Testis (tissue), 3 donors: ENCODE measurements around the gene B3GAT2. TPM values are rescaled to one million over a fixed set of nuclear protein-coding genes. Genes with fewer than 3 reads are reported as not detected.
A peak's percentile ranks its signal among the peaks of the same experiment; 100 is the strongest.

ENCODE experiments used
- DNase-seq: peaks from one replicate; pipeline ENCODE4 v3.0.0-alpha.2; 2019
- H3K27ac ChIP-seq, 2 donors: fragments of 200-600 bp; sonication (generic); one replicate each; pipeline ENCODE4 v1.5.1; 2019
- H3K27me3 ChIP-seq: fragments of 200-600 bp; sonication (generic); one replicate; pipeline ENCODE4 v1.5.1; 2019
- H3K36me3 ChIP-seq: fragments of 200-600 bp; sonication (generic); one replicate; pipeline ENCODE4 v1.5.1; 2017; ENCODE audit warnings: low read depth; ENCODE audit errors: missing control alignments
- H3K4me1 ChIP-seq: fragments of 200-600 bp; sonication (generic); one replicate; pipeline ENCODE4 v1.5.1; 2019
- H3K4me3 ChIP-seq, 2 donors: fragments of 200-600 bp; sonication (generic); one replicate each; pipeline ENCODE4 v1.5.1; 2017 to 2019
- H3K9me3 ChIP-seq: fragments of 200-600 bp; sonication (generic); one replicate; pipeline ENCODE4 v1.5.1; 2017
- CTCF ChIP-seq, 3 experiments: fragments of 450-650 bp in 2 of 3; fragments of 200-600 bp in 1 of 3; sonication (generic) in 1 of 3; IDR thresholded peaks; one replicate each; pipeline ENCODE4 v1.5.1; 2016 to 2019; ENCODE audit warnings: antibody characterized with exemption in 3 of 3, mild to moderate bottlenecking in 2 of 3, moderate library complexity in 1 of 3
- POLR2A ChIP-seq: fragments of 450-650 bp; IDR thresholded peaks from one replicate; pipeline ENCODE4 v1.6.1; 2017; ENCODE audit warnings: antibody characterized with exemption, mild to moderate bottlenecking, moderate library complexity
- WGBS, 2 donors: methylation state at CpG; one replicate each; pipeline ENCODE4 v1.1.5; 2018; 5-methylcytosine and 5-hydroxymethylcytosine counted together
- intact Hi-C: fragments of 100-400 bp; cut with DNase I; formaldehyde crosslinking; loops from one replicate; pipeline ENCODE4 v1.15.1; 2023; ENCODE audit warnings: low total_unique reads
- polyA plus RNA-seq: library from polyadenylated mRNA; stranded (reverse); fragments of 350-450 nt; fragmentation: Illumina TruSeq; extraction: RNeasy Lipid Tissue Mini Kit (QIAGEN cat#74804); gene quantifications from one replicate; pipeline ENCODE4 v1.2.3, GENCODE V29; 2014; ENCODE audit warnings: low read depth, low replicate concordance; ENCODE audit not compliant: insufficient read depth
- total RNA-seq, 2 donors: library from RNA; depleted of rRNA; stranded (reverse); fragments of >200 nt; gene quantifications; one replicate each; pipeline ENCODE4 v1.2.3, GENCODE V29; 2016

Gene B3GAT2
- total and polyA plus RNA-seq, 3 donors from 2014 or later: 1.4 to 2.2 (median 1.6) TPM

GRCh38 chr6:70973604-70974003 lies 16.7 kb upstream of the B3GAT2 start:
- WGBS, 2 donors: 91 to 92% methylated on average over 3 of the region's 3 CpGs
- no peaks in the 10 kb centered on the region for H3K9me3 ChIP-seq
- H3K27ac ChIP-seq: no peak overlapping the region
- no peaks in the 10 kb centered on the region for H3K36me3 ChIP-seq
- intact Hi-C loops: no loop called here
- H3K4me3 ChIP-seq: no peak overlapping the region
- no peaks in the 10 kb centered on the region for H3K4me1 ChIP-seq
- DNase-seq: no peak
- no peaks in the 10 kb centered on the region for H3K27me3 ChIP-seq
- TF ChIP-seq CTCF (IDR thresholded peaks at IDR 0.05): no peak
- TF ChIP-seq POLR2A: no peak

GRCh38 chr6:70967049-70967448 lies 10.2 kb upstream of the B3GAT2 start:
- WGBS, 2 donors: 89 to 92% methylated on average over 3 of the region's 3 CpGs
- Histone ChIP-seq H3K4me1 (no peaks in the 10 kb centered on the region), H3K27ac (no peak overlapping the region), H3K4me3 (no peak overlapping the region), H3K27me3 (no peaks in the 10 kb centered on the region), H3K36me3 (no peaks in the 10 kb centered on the region), H3K9me3 (no peaks in the 10 kb centered on the region)
- TF ChIP-seq POLR2A (no peak), CTCF (IDR thresholded peaks at IDR 0.05) (no peak)
- intact Hi-C loops: no loop called here
- DNase-seq: no peak

GRCh38 chr6:70957284-70957617 lies 391 bp upstream of the B3GAT2 start:
- WGBS, 2 donors: 6% methylated on average over 19 of the region's 19 CpGs; no CpG with 5 or more reads in 1 of the 2 donors
- Histone ChIP-seq H3K27me3 (no peaks in the 10 kb centered on the region), H3K4me1 (peaks cover 4% of the 10 kb centered on the region), H3K36me3 (no peaks in the 10 kb centered on the region), H3K27ac (no peak overlapping the region), H3K9me3 (no peaks in the 10 kb centered on the region), H3K4me3 (peak overlapping the region; percentile 45 to 61)
- intact Hi-C loops: no loop called here
- DNase-seq: no peak
- TF ChIP-seq POLR2A (no peak), CTCF (IDR thresholded peaks at IDR 0.05) (no peak)

GRCh38 chr6:70956191-70956450 lies 739 bp downstream of the B3GAT2 start:
- H3K27ac ChIP-seq: no peak overlapping the region
- no peaks in the 10 kb centered on the region for H3K9me3 ChIP-seq
- peak in 1 of 3 experiments; percentile 6 for TF ChIP-seq CTCF (IDR thresholded peaks at IDR 0.05)
- no peak for TF ChIP-seq POLR2A
- peak overlapping the region; percentile 45 to 61 for H3K4me3 ChIP-seq
- 0 to 1% methylated on average over 2 to 27 of the region's 27 CpGs for WGBS, 2 donors
- DNase-seq: no peak
- no peaks in the 10 kb centered on the region for H3K27me3 ChIP-seq
- no peaks in the 10 kb centered on the region for H3K36me3 ChIP-seq
- intact Hi-C loops: no loop called here
- peaks cover 4% of the 10 kb centered on the region for H3K4me1 ChIP-seq

- TF ChIP-seq CTCF (IDR thresholded peaks at IDR 0.05) (peak; percentile 80 to 82 (median 81)), POLR2A (no peak)
- intact Hi-C loops: no loop called here
These were observed 1.2 kb downstream of the B3GAT2 start for GRCh38 chr6:70955441-70956190.

More at GRCh38 chr6:70955441-70956190, 1.2 kb downstream of the B3GAT2 start:
- Histone ChIP-seq H3K27me3 (no peaks in the 10 kb centered on the region), H3K4me1 (peaks cover 4% of the 10 kb centered on the region), H3K9me3 (no peaks in the 10 kb centered on the region), H3K36me3 (no peaks in the 10 kb centered on the region), H3K27ac (no peak overlapping the region), H3K4me3 (peak overlapping the region; percentile 45 to 61)
- peak; percentile 93 for DNase-seq
- WGBS, 2 donors: 1 to 10% methylated on average over 5 to 64 of the region's 65 CpGs
